AG08396 (cell line): ENCODE measurements around the gene HIVEP3.

ENCODE experiments used
- DNase-seq: peaks from one replicate; pipeline ENCODE4 v3.0.0; 2012; ENCODE audit warnings: low spot score, mixed read lengths

HIVEP3 gene

DNA sequence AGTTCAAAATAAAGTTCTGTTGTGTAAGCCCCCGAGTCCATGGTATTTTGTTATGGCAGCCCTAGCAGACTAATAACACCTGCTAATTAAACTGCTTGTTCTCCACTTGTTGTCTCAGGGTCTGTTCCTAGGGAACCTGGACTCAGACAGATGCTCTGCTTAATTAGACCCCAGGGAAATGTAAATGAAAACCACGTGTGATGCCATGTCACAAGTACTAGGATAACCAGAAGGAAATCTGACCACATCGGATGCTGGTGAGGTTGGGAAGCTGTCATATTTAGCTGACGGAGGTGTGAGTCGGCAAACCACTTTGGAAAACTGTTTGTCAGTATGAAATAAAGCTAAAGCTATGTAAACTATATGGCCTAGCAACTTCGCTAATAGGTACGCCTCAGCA, 453.8 kb downstream of the HIVEP3 start:
- no peak for DNase-seq

DNA sequence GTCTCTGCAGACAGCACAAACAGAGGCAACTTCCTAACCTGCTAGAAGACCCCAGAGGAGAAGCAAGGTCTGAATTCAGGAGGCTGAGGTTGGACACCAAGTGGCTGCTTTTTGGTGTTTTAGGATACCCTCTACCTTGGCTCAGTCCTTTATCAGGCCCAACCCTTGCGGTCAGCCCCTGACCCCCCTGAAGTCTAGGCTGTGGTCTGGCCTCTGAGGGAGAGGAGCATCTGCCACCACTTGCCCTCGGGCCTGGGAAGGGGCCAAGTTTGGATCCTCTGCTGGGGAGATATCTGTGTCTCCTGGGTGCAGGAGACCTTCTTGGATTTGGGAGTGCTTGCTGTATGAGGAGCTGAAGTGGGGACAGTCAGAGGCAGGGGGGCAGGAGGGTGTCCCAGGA, 455.2 kb downstream of the HIVEP3 start:
- DNase-seq = no peak

DNA sequence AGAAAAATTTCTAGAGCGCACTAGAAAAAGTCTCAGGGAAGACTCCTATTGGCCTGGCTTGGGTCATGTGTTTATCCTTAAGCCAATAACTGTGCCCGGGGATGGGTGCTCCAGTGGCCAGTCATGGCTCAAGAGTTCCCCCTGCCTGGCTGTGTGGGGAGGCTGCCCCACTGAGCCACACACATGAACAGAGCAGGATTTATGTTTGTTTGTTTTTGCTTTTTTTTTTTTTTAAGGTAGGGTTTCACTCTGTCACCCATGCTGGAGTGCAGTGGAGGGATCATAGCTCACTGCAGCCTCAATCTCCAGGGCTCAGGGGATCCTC, 456.1 kb downstream of the HIVEP3 start:
- DNase-seq = no peak

DNA sequence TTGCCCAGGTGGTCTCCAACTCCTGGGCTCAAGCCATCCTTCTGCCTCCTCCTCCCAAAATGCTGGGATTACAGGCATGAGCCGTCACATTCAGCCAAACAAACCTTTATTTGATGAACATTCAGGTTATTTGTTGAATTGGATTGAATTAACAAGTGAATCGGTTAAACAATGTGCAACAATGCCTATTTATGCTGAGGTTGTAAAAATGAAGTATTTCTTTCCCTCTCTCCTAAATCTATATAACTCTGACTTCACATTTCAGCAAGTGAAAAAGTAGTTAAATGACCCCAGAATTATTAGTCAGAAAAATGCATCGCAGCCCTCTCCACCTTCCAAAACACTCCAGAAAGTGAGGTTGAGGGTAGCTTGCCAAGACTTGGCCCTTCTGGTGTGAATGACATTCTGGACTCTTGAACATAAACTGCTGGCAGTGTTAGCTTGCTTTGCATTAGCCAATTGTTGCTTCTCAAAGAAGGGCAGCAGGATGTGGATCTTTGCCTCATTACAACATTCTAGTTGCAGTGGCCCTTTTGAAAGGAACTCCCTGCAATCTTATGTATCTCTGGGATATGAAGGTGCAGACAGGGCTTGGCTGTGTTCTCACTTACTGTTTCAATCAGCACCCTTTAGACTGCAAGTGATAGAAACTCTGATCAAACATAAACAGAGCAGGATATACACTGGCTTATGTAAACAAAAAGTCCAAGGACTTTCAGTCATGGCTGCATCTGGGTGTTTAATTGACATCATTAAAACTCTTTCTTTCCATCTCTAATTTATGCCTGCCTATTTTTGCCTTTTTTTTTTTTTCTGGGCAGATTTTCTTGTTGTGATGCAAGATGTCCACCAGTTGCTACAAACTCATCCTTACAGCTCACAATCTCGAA, 456.7 kb downstream of the HIVEP3 start:
- DNase-seq = no peak

DNA sequence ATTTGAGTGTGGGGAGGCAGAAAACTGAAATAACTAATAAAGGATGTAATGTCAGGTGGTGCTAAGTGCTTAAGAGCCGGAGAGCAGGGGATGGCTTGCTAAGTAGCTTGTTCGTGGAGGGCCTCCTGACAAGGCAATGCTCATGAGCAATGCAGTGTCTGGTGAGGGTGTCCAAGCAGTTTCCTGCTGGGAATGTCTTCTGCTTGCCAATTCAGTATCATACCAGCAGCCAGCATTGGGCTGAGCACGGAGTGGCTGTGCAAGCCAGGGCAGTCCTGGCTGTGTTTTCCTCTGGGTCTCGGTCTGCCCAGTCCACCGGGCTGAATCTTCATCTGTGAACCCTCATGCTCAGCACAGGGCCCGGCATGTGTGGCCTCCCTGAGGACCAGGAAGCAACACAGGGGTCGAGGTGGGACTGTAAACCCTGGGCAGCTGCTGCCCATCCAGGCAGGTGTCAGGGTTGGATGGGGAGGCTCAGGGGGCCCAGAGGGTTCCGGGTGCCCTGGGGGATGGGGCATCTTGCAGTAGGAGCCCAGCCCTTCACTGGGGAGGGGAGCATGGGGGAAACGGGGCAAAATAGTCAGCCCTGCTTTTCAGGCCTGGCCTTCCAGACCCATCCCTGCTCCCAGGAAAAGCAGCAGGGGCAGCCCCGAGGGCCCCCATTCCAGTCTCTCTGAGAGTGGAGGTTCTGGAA, 461.7 kb downstream of the HIVEP3 start:
- no peak for DNase-seq
